Measurements from ENCODE around the gene PDIA5.
A peak's percentile ranks its signal among the peaks of the same experiment; 100 is the strongest.

PDIA5 gene

DNA sequence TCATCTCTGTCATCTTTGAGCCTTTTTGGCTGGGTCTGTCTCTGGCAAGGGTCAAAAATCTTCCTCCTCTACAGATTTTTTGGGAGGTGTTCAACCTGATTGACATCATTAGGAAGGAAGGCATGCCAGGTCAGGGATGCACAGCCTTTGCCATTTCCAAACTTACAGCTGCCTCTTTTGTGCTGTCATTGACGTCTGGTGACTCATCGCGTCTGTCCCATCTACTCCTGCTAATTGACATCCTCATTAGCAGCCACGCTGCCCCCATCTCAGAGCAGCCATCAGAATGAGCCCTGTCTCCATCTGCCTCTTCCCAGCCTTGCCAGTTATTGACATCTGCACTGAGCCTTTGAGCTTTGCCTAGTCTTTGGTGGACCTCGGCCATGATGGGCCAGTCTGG is 53.0 kb downstream of the PDIA5 start:
- DNase-seq (ENCODE audit: low spot score), result no peak

DNA sequence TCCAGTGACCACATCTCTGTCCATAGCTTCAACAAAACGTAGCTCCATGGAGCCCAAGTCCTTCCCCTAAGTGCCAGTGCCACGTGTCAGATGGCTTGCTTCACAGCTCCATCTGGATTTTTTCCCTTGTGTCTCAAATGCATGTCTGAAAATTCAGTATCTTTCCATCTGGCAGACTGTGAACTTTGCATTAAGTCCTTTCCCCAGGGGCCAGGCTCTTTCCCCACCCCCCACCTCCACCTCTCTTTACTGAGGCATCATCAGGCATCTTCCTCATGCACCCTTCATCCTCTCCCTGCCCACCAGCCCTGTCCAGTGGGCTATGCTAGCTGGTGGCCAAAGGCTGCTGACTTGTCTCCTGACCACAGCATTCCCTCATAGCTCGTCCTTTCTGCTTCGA is 53.7 kb downstream of the PDIA5 start:
- no peak for DNase-seq (ENCODE audit: low spot score)

DNA sequence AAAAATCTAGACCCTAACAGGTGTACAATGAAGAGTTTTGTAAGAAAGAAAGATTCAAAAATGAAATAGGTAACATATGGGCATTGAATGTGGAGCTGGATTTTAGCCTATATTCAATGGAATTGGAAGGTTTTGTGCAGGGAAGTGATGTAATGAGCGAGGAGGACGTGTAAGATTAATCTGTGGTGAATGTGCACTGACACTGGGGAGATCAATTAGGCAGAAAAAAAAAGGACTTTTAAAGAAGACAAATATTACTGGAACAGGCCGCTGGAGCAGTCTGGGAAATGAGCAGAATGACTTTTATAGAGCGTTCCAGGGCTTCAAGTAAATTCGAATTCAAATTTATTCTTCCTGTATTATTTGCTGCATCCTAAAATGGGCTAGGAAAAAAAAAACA is 55.2 kb downstream of the PDIA5 start:
- DNase-seq (ENCODE audit: low spot score), result no peak

DNA sequence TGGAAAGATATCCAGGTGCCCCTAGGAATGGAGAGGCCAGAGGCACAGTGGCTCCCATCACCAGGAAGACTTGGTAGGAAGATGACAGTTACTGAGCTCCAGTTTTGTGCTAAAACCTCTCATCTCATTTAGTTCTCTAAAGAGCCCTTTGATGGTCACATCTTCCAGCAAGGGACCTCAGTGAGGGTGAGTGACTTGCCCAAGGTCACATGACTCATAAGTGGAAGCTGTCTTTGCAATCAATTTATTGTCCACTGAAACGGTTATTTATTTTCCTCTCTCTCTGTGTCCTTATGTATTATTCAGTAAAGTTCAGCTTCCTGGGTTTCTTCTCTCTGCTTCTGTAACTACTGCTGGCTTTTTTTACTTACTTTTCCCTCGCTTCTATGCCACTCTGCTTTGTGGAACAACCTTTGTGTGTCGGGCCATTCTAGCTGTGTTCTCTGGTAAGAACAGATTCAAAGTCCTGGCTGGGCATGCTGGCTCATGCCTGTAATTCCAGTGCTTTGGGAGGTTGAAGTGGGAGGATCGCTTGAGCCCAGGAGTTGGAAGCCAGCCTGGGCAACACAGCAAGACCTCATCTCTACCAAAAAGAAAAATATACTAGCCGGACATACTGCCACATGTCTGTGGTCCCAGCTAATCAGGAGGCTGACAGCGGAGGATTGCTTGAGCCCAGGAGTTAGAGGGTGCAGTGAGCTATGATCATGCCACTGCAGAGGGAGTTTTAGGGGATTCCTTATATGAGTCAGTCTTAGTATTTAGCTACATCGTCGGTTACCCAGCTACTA is 55.9 kb downstream of the PDIA5 start:
- DNase-seq (ENCODE audit: low spot score), result peak; percentile 28

DNA sequence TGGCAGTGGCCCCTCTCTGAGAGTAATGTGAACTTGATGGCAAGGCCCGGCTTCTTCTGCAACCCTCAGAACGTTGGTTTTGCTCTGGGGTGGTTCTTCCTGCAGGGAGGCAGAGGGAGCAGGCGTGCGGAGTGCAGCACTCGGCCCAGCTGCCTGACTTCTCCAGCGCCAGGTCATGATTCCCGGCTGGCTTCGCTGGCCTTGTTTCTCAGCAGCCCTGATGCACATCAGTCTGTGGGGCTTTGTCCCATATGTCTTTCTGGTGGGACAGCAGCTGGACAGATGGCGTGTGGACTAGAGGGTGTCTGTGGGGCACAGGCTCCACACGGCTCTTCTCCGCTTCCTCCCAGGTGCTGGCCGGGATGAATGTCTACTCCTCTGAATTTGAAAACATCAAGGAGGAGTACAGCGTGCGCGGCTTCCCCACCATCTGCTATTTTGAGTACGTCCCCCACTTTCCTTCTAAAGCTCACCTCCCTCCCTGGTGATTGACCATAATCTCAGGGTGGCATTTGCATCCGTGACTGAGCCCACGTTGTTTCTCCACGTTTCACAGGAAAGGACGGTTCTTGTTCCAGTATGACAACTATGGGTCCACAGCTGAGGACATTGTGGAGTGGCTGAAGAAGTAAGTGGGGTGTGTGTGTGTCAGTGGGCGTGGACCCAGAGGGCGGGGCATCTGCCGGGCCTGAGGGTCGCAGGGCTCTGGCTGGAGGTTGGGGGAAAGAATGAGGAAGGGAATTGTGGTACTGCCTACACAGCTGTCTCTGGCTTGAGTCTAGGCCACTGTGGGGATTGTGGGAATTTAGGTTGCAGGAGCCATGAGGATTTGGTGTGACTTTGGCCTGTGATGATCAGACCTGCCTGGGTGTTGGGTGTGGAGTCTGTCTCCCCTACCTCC is 57.1 kb downstream of the PDIA5 start:
- no peak for DNase-seq (ENCODE audit: low spot score)

DNA sequence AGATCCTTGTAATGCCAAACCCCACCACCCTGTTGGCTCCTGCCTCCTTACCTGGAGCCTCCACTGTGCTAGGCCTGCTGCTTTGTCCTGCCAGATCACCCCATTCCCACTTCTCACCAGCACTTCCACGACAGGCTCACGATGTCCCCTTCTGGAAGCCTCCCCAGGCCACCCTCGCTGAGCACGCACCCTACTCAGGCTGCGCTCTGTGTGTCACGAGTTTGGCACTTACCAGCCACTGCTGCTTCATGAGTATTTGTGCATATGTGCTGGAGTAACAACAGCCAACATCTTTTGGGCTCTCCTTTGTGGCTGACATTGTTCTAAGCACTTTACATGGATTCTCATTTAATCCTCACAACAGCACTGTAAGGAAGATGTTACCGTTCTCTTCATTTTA is 58.1 kb downstream of the PDIA5 start:
- no peak for DNase-seq (ENCODE audit: low spot score)

DNA sequence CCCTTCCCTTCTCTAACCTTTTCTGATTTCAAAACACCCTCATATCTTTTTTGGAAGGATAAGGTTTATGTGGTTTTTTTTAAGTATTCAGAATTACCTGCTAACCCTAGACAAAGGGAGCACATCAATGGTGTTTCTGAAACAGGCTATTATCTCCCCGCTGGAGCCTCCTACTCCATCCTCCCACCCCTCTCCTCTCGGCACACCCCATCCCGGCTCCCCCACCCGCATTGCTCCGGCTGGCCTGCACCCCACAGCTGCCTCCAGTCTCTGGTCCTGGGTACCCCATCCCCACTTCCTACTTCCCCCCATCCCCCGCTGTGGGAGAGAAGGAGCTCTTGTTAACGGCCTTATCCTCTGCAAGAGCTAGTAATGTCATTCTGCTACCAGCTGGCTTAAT is 59.2 kb downstream of the PDIA5 start:
- no peak for DNase-seq (ENCODE audit: low spot score)

DNA sequence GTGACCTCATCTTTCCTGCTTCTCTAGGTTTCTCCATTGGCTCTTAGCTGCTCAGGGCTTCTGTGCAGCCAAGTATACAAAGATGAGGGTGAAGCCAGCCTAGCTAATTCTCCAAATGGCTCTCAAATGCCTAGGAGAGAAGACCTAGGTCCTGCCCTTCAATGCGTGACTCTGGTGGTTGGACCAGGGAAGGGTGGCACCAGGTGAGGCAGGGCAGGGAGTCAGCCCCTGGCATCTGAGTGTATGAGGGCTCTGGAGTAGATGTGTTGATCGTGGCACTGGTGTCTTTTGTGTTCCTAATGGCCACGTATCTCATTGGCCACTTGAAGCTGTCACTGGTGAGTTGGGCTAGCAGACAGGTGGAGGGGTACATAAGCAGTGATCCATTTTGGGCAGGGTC is 59.8 kb downstream of the PDIA5 start:
- no peak for DNase-seq (ENCODE audit: low spot score)

DNA sequence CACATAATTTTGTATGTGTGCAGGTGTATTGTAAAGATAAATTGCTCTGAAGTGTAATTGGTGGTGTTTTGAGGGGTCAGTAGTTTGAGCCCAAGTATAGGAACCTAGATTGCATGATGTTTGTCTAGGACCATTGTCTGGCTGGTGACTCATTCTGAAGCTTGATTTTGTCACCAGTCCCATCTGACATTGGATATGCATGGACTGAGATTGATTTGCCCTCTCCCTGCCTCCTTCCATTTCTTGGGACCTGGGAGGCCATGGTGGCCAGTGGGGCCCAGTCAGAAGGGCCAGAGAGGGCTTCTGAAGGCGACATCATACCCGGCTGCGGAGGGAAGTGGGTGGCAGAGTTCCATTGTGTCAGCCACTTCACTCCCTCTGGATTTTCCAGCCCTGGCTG is 62.3 kb downstream of the PDIA5 start:
- no peak for DNase-seq (ENCODE audit: low spot score)

DNA sequence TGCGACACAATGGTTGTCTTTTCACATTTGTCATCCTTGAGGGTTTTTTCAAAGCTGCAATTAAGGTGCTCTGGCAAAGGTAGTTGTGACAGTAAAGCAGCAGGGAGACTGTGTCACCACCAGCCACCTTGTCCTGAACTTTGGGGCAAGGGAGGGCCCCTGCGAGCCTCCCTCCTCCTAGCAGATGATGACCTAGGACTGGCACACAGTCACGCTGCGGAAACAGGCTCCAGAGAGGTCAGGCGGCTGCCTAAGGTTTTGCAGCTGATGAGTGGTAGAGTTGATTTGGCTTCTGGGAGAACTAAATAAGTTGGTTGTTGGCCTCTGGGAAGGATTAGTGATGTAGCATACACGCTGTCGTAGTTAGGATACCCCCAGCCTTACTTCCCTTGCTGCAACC is 62.7 kb downstream of the PDIA5 start:
- no peak for DNase-seq (ENCODE audit: low spot score)

DNA sequence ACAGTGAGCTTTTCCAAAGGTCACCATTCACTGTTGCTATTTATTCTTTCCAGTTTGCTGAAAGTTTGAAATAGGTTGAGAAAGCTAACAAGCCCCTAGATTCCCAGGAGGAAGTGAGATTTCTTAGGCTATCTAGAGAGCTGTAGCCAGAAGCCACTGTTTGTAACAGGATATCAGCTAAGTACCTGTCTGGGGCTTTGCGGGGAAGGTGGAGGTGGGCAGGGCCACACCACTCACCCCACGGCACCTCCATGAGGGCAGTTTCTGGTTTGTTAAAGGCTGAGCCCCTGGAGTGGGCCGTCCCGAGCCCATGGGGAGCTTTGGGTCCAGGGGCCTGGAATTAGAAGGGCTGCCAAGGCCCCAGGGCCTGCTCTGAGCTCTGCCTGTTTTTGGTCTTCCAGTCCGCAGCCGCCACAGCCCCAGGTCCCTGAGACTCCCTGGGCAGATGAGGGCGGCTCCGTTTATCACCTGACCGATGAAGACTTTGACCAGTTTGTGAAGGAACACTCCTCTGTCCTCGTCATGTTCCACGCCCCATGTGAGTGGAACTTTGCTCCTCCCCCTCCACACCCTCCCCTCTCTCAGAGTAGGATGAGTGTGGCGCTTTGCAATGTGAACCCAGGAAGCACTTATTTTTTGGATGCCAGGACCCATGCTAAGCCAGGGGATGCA is 63.4 kb downstream of the PDIA5 start:
- no peak for DNase-seq (ENCODE audit: low spot score)

DNA sequence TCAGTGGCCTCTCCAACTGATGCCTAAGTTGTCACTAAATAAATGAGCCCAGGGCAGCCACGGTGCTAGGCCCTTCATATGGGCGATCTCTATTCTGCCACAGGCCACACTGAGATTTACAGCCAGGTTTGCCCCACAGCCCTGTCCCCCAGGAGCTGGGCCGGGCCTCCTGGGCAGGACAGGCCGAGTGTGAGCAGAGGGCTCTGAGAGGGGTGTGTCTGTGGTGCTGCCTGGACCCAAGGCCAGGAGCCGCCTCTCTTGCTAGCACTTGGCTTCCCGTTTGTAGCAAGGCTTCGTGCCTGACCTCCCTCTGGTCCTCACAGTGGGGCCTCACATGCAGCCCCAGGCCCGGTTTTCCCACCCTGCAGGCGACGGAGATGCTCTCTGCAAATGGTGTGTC is 67.8 kb downstream of the PDIA5 start:
- no peak for DNase-seq (ENCODE audit: low spot score)

DNA sequence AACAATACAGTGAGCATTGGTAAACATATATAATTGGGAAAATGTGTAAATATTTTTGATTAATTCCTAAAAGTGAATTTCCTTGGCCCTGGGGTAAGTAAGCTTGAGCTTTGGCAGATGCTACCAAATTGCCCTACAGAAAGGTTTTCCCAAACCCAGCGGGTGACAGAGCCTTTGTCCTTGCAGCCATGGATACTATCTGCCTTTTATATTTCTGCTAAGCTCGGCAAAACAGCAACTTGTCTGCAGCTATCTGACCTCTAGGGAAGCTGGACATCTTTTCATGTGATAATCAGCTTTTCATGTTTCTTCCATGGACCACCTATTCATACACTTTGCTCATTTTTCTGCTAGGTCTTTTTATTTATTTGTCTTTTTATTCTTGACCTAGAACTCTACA is 70.2 kb downstream of the PDIA5 start:
- no peak for DNase-seq (ENCODE audit: low spot score)

DNA sequence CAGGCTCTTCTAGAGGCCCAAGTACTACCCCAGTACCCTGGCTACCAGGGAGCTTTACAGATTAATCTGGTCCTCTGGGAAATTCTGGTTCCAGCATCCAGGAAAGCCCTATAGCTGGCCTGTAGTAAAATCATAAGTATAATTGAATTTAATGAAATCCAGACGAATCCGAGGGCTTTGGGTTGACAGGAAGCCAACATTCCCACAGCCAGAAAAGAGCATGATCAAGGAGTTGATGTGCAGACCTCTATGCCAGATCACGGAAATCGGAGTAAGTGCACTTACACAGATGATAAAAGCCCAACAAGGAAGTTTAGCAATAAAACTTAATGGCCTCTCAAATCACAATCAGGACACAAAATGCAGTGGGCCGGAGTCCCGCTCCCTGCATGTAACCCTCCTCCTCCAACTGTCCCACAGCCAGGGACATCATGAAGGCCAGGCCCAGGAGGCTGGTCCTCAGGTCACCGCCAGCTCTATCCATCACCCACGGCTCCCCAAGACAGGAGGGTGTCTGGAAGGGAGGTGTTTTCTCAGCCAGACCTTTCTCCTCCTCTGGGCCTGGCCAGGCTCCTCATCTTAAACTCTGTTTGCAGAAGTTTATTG is 72.1 kb downstream of the PDIA5 start:
- no peak for DNase-seq (ENCODE audit: low spot score)

DNA sequence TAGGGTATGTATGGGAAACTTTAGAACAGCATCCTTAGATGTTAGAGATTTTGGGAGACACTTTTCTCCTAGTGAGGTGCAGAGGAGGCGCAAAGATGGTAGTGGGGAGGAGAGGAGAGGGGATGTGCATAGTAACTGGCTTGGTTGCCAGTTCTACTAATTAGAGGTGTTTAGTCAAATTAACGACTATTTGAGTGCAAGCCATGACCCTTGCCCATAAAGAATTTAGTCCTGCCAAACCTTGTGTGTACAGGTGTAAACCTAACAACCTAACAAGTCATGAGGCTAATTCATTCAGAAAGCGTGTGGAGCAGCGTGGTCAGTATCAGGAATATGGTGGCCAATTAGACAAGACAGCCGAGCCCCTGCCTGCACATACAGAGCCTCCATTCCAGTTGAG is 72.7 kb downstream of the PDIA5 start:
- no peak for DNase-seq (ENCODE audit: low spot score)

DNA sequence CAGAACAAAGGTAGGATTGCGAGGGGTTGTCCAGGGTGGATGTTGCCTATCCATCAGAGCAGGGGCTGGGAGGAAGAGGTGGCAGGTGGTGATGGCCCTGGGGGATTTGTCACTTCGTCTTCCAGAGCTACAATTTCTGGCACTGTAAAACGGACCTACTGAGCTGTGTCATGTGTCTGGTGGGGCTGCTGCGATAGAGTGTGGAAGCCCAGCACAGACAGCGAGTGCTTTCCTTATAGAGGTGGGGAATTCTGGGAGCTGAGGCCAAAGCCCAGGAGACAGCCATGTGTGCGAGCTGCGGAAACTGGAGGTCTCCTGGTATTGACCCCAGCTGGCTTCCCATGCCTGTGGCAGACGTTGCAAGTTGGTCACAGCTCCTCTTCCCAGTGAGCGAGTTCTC is 73.7 kb downstream of the PDIA5 start:
- DNase-seq (ENCODE audit: low spot score), result no peak

DNA sequence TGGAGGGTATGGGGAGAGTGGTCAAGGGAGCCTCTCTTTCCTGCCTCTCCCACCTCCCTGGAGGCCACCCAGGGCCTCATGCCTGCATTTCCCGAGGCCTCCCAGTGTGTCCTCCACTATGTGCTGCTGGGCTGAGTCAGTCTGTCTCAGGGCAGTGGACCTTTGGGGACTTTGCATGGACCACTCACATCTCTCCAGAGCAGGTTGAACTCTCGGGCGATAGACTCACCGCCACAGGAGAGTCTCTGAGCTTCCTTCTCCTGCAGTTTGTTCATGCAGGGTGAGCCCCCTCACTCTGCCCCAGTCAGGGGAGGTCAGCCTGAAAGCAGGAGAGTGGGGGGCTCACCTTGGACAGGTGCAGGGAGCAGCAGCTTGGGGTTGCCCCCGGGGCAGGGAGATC is 74.5 kb downstream of the PDIA5 start:
- DNase-seq (ENCODE audit: low spot score), result no peak

DNA sequence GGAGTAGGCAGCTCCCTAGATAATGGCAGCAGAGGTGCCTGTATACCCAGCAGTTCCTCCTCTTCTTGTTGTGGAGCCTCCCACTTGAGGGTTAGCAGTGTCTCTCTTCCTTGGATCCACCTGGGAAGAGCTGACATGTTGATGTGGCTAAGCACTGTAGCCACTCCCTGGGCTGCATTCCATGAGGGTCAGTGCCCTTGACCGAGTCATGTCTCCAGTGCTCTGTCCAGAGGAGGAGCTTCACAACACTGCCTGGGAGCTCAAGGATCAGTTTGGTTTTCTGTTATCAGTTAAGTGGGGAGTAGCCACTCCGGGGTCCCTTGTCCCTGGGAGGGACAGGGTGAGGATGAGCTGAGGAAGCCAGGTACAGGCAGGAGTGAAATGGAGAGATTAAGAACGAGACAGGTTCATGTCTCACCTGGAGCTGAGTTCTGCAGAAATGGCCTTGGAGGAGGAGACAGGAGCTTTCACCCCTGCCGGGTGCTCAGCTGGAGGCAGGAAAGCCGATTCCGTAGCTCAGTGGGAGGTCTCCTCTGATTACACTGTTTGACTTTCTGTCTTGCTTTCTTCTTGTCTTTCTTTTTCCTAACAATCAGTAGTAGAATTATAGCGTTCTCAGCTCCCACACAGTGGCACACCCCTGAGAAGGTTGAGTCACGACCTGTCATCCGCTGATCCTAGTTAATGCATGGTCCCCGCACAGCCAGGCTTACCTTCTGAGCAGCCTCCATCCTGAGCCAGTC is 77.0 kb downstream of the PDIA5 start:
- no peak for DNase-seq (ENCODE audit: low spot score)

DNA sequence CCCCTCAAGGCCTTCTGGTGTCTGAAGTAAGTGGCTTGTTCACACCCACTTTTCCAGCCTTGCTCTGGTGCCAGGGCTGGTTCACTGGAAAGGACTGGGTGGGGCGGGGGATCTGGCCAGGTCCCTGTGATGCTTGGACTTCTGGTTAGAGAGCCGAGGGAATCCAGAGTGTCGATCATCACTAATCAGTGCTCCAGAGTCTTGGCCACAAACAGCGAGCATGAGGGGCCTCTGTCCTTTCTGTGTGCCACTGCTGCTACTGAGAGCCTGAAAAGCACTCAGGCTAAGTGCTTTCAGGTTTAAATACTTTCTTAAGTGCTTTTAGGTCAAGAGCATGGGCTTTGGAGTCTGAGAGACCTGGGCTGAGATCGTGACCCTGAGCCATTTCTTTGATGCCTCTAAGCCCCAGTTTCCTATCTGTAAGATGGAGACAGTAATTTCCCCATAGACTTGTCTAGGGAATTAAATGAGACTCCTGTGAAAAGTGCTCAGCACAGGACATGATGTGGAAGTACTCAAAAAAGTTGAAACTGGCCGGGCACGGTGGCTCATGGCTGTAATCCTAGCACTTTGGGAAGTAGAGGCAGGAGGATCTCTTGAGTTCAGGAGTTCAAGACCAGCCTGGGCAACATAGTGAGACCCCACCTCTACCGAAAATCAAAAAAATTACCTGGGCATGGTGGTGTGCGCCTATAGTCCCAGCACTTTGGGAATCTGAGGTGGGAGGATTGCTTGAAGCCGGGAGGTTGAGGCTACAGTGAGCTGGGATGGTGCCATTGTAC is 81.1 kb downstream of the PDIA5 start:
- no peak for DNase-seq (ENCODE audit: low spot score)

DNA sequence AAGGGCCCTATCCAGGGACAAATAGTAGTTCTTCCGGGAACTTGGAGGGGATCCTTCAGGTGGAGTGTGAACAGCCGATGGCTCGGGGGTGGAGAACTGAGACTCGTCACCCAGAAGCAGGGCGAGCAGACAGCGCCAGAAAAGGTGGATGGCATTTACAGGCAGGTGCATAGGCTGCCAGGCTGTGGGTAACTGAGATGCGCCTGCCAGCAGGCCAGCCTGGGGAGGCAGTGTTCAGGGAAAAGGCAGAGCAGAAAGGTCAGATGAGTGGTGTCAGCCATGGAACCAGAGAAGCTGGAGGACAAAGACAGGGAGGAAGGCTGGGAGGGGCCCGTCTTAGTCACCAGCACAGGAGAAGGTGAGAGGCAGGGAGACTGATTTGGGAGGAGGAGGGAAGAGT is 81.9 kb downstream of the PDIA5 start:
- DNase-seq (ENCODE audit: low spot score), result no peak

DNA sequence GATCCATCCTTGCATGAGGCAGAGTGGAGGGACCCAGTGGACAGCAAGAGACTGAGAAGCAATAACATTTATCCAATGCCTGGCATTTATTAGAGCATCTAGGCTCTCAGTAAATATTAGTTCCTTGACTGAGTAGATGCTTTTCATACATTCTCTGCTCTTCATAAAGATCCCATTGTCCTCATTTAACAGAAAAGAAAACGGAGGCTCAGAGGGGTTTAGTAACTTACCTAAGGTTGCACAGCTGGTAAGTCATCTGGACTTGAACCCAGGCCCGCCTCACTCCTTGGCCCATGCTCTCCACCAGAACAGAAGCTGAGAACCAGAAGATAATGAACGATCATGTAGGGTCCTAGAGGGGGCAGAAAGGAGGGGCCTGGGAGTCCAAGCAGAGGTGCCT is 82.7 kb downstream of the PDIA5 start:
- DNase-seq (ENCODE audit: low spot score), result no peak
